Lower lobe of right lung (tissue), 2 donors: ENCODE data around the gene PSMD8. TPM values are rescaled to one million over a fixed set of nuclear protein-coding genes. Genes with fewer than 3 reads are reported as not detected.

ENCODE experiments used
- ATAC-seq, 2 donors: fragments of 200-7000 bp; cut with Tn5 transposase; one replicate each; pipeline ENCODE4 v1.9.1; 2020 to 2022; ENCODE audit warnings: mild to moderate bottlenecking in 2 of 2, moderate library complexity in 2 of 2
- DNase-seq: peaks from one replicate; pipeline ENCODE4 v3.0.0-alpha.2; 2020
- H3K27ac ChIP-seq: fragments of 200-600 bp; one replicate; pipeline ENCODE4 v1.8.0; 2022
- H3K27me3 ChIP-seq: fragments of 200-600 bp; one replicate; pipeline ENCODE4 v1.8.0; 2022; ENCODE audit warnings: low read depth
- H3K36me3 ChIP-seq: fragments of 200-600 bp; one replicate; pipeline ENCODE4 v1.8.0; 2022; ENCODE audit warnings: mild to moderate bottlenecking
- H3K4me1 ChIP-seq: fragments of 200-600 bp; one replicate; pipeline ENCODE4 v1.8.0; 2022
- H3K4me3 ChIP-seq: fragments of 200-600 bp; one replicate; pipeline ENCODE4 v1.8.0; 2022; ENCODE audit warnings: mild to moderate bottlenecking
- H3K9me3 ChIP-seq: fragments of 200-600 bp; one replicate; pipeline ENCODE4 v1.8.0; 2022
- intact Hi-C: fragments of 100-400 bp; cut with DNase I; formaldehyde crosslinking; loops from one replicate; pipeline ENCODE4 v1.11.0; 2022
- total RNA-seq: library from RNA; stranded (reverse); fragmentation: NEBNext Ultra II Directional; extraction: Animal tissue kit (Norgen Biotek cat#: 25700); gene quantifications from one replicate; pipeline ENCODE4 v1.2.1, GENCODE V29; 2021
- TF ChIP-seq, protein P1 (sequence below): fragments of 200-600 bp; IDR thresholded peaks from one replicate; pipeline ENCODE4 v1.8.0; 2022; ENCODE audit warnings: antibody characterized with exemption, mild to moderate bottlenecking
- donor health status: DM: no; HTN: yes; CAD: no; lungs with severe emphysema.

Gene PSMD8
- total RNA-seq, 1 donor from 2014 or later, result 113 TPM

DNA sequence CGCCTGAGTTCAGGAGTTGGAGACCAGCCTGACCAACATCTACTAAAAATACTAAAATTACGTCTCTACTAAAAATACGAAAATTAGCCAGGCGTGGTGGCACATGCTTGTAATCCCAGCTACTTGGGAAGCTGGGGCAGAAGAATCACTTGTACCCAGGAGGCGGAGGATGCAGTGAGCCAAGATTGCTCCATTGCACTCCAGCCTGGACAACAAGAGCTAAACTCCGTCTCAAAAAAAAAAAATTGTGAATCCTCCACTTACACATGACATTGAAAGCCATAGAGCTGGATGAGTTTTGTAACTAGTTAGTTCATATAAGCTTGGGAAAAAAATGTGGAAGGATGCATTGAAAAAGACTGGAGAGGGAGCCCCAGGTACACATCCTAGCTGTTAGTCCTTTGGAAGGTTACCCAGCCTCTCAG is 452 bp upstream of the PSMD8 start:
- no peaks in the 10 kb centered on the region for H3K9me3 ChIP-seq
- H3K27ac ChIP-seq, result peak overlapping the region; percentile 91
- H3K4me3 ChIP-seq, result peak overlapping the region; percentile 95
- H3K27me3 ChIP-seq, result no peaks in the 10 kb centered on the region
- intact Hi-C loops, result no loop called here
- TF ChIP-seq, protein P1, sequence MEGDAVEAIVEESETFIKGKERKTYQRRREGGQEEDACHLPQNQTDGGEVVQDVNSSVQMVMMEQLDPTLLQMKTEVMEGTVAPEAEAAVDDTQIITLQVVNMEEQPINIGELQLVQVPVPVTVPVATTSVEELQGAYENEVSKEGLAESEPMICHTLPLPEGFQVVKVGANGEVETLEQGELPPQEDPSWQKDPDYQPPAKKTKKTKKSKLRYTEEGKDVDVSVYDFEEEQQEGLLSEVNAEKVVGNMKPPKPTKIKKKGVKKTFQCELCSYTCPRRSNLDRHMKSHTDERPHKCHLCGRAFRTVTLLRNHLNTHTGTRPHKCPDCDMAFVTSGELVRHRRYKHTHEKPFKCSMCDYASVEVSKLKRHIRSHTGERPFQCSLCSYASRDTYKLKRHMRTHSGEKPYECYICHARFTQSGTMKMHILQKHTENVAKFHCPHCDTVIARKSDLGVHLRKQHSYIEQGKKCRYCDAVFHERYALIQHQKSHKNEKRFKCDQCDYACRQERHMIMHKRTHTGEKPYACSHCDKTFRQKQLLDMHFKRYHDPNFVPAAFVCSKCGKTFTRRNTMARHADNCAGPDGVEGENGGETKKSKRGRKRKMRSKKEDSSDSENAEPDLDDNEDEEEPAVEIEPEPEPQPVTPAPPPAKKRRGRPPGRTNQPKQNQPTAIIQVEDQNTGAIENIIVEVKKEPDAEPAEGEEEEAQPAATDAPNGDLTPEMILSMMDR, result no peak
- no peak for DNase-seq
- H3K4me1 ChIP-seq, result peaks cover 17% of the 10 kb centered on the region
- ATAC-seq, result no peak
- peaks cover 26% of the 10 kb centered on the region for H3K36me3 ChIP-seq

DNA sequence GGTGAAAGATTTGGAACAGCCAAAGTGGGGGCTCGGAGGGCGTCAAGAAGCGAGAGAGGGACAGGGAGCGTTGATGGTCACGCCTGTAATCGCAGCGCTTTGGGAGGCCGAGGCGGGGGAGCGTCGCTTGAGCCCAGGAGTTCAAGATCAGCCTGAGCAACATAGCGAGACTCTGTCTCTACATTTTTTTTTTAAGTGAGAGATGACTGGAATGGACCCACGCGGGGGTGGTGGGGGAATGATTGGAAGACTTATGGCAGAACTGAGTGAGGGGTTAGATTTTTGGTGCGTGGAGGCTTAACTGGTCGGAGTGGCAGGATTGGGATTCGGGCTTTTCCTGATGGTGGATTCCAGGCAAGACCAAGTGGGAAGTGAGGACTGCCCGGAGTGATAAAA is 725 bp downstream of the PSMD8 start:
- Histone ChIP-seq H3K27ac (peak overlapping the region; percentile 91), H3K4me3 (peak overlapping the region; percentile 95), H3K27me3 (no peaks in the 10 kb centered on the region), H3K4me1 (peaks cover 17% of the 10 kb centered on the region), H3K36me3 (peaks cover 38% of the 10 kb centered on the region), H3K9me3 (no peaks in the 10 kb centered on the region)
- TF ChIP-seq, protein P1, result no peak
- DNase-seq (no peak), ATAC-seq (peak in 1 of 2 donors; percentile 31)
- intact Hi-C loops, result no loop called here

DNA sequence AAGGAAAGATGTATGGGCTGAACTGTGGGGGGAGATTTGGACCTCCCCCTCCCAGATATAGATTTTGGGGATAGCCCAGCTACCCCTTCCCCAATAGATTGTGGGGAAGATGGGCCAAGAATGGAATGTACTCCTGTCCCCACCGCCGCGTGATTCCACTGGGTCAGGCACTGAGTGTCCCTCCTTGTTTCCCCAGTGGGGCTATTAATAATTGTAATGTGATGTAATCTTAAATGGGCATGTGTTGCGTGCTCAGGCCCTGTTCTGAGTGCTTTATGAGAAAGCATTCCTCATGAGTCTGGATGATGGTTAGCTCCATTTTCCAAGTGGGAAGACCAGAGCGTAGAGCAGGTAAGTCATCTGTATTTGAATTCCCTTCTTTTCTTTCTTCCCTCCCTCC is 1.4 kb downstream of the PSMD8 start:
- no peak for ATAC-seq
- peak overlapping the region; percentile 95 for H3K4me3 ChIP-seq
- H3K27ac ChIP-seq, result no peak overlapping the region
- peaks cover 43% of the 10 kb centered on the region for H3K36me3 ChIP-seq
- DNase-seq, result no peak
- no peaks in the 10 kb centered on the region for H3K27me3 ChIP-seq
- H3K4me1 ChIP-seq, result peaks cover 17% of the 10 kb centered on the region
- TF ChIP-seq, protein P1, result no peak
- H3K9me3 ChIP-seq, result no peaks in the 10 kb centered on the region
- intact Hi-C loops, result no loop called here

DNA sequence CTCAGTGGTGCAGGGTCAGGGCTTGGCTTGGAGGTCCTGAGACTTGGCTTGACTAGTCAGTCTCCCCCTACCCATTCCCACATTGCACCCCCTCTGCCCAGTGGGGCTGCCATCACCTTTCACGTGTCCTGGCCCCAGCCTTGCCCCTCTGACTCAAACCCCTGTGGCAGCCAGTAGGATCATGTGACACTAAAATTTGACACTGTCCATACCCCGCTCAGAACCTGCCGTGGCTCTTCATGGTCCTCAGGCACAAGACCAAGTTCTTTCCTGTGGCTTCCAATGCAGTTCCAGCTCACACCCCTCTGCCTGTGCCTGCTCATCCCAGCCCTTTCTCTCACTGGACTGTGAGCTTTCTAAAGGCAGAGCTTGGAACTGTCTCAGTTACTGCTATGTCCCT is 2.2 kb downstream of the PSMD8 start:
- H3K9me3 ChIP-seq, result no peaks in the 10 kb centered on the region
- H3K4me3 ChIP-seq, result no peak overlapping the region
- peaks cover 51% of the 10 kb centered on the region for H3K36me3 ChIP-seq
- peaks cover 17% of the 10 kb centered on the region for H3K4me1 ChIP-seq
- TF ChIP-seq, protein P1, result no peak
- intact Hi-C loops, result no loop called here
- no peaks in the 10 kb centered on the region for H3K27me3 ChIP-seq
- DNase-seq (no peak), ATAC-seq (no peak)
- H3K27ac ChIP-seq, result no peak overlapping the region

DNA sequence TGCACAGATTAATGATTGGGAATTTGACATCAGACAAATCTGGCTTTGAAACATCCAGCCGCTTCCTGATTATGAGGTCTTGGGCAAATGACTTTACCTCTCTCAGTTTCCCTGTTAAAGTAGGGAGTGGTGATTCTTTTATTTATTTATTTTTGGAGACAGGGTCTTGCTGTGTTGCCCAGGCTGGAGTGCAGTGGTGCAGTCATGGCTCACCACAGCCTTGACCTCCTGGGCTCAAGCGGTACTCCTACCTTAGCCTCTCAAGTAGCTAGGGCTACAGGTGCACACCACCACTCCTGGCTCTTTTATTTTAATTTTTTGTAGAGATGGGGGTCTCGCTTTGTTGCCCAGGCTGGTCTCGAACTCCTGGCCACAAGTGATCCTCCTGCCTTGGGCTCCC is 2.7 kb downstream of the PSMD8 start:
- no peak for ATAC-seq
- intact Hi-C loops, result no loop called here
- Histone ChIP-seq H3K4me3 (no peak overlapping the region), H3K4me1 (peaks cover 17% of the 10 kb centered on the region), H3K36me3 (peaks cover 56% of the 10 kb centered on the region), H3K9me3 (no peaks in the 10 kb centered on the region), H3K27me3 (no peaks in the 10 kb centered on the region), H3K27ac (no peak overlapping the region)
- no peak for DNase-seq
- TF ChIP-seq, protein P1, result no peak

DNA sequence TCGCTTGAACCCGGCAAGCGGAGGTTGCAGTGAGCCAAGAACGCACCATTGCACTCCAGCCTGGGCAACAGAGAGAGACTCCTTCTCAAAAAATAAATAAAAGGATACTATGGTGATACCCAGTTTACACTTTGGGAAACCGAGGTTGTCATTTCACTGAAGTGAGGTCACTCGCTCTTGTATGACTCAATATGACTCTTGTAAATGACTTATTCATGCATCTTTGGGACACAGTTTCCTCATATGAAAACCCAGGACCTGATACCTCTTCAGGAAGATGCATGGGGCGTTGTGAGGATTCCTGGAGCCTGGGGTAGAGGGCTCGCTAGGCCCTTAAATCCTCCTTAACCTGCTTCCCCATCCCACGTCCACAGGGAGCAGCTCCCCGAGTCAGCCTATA is 4.5 kb downstream of the PSMD8 start:
- Histone ChIP-seq H3K4me1 (peaks cover 17% of the 10 kb centered on the region), H3K4me3 (no peak overlapping the region), H3K36me3 (peaks cover 74% of the 10 kb centered on the region), H3K27ac (no peak overlapping the region), H3K27me3 (no peaks in the 10 kb centered on the region), H3K9me3 (no peaks in the 10 kb centered on the region)
- intact Hi-C loops, result no loop called here
- DNase-seq (no peak), ATAC-seq (no peak)
- TF ChIP-seq, protein P1, result no peak
